ENCODE results near the gene PIGR. TPM values are rescaled to one million over a fixed set of nuclear protein-coding genes. Genes with fewer than 3 reads are reported as not detected.
A peak's percentile ranks its signal among the peaks of the same experiment; 100 is the strongest.

The PIGR gene
- total and polyA plus RNA-seq, 2 of the 4 experiments (the other 2 are of a cell fraction), result not detected

GRCh38 chr1:206900149-206900548, 46.1 kb downstream of the PIGR start:
- ChIA-PET CTCF (interaction anchor here (0.7 to 0.9 kb wide), 2 partner anchors 13 to 91 kb away, joined by 3 read pairs; no protein-coding TSS in a partner anchor), POLR2A (ENCODE audit: unreplicated experiment) (no interaction called here)

More at GRCh38 chr1:206900149-206900548, 46.1 kb downstream of the PIGR start:
- H2BK5ac ChIP-seq (ENCODE audit: low read depth, low read length, poor library complexity, severe bottlenecking), result no peak overlapping the region
- no peaks in the 10 kb centered on the region for H3K27me3 ChIP-seq (ENCODE audit: control insufficient read depth, insufficient read depth, low read length)
- peak overlapping the region; percentile 57; the same call in 2 of the 3 replicates for H2BK15ac ChIP-seq (ENCODE audit: low read depth, low read length)
- peaks cover 0 to 29% of the 10 kb centered on the region in 2 experiments; a peak in 2 of 4 replicates for H3K79me1 ChIP-seq (ENCODE audit: low read depth in 1 of 2, low read length in 2 of 2)
- peak overlapping the region; percentile 80 for H3K4ac ChIP-seq (ENCODE audit: low read depth, low read length)
- no peaks in the 10 kb centered on the region for H3K9me3 ChIP-seq (ENCODE audit: control insufficient read depth, insufficient read depth, low read length)
- no peaks in the 10 kb centered on the region for H3K36me3 ChIP-seq (ENCODE audit: control insufficient read depth, insufficient read depth, low read length)
- ATAC-seq (ENCODE audit: low read depth), result no peak
- H3K9me1 ChIP-seq (ENCODE audit: insufficient read depth, low read length), result peaks cover 33% of the 10 kb centered on the region
- H3K4me2 ChIP-seq (ENCODE audit: low read depth, low read length), result no peak overlapping the region
- H4K5ac ChIP-seq (ENCODE audit: low read depth, low read length), result no peak overlapping the region
- TF ChIP-seq CTCF (conservative IDR thresholded peaks at IDR 0.05; ENCODE audit: low read depth, low read length) (no peak), POLR2A (IDR thresholded peaks at IDR 0.05; ENCODE audit: low read depth, low read length) (no peak), RAD21 (IDR thresholded peaks at IDR 0.05; ENCODE audit: low read length) (no peak), USF2 (IDR thresholded peaks at IDR 0.05; ENCODE audit: low read depth, low read length) (no peak), ELK1 (IDR thresholded peaks at IDR 0.05; ENCODE audit: borderline replicate concordance, low read depth, low read length) (no peak), FOS (IDR thresholded peaks at IDR 0.05; ENCODE audit: low read depth, low read length) (no peak), RCOR1 (IDR thresholded peaks at IDR 0.05; ENCODE audit: insufficient replicate concordance, low read length) (no peak), MXI1 (IDR thresholded peaks at IDR 0.05; ENCODE audit: borderline replicate concordance, low read depth, low read length) (no peak), CEBPB (IDR thresholded peaks at IDR 0.05; ENCODE audit: low read depth, low read length) (no peak), BHLHE40 (IDR thresholded peaks at IDR 0.05; ENCODE audit: low read depth, low read length) (no peak), MAZ (IDR thresholded peaks at IDR 0.05; ENCODE audit: borderline replicate concordance, low read depth, low read length) (no peak), CHD1 (IDR thresholded peaks at IDR 0.05; ENCODE audit: low read depth, low read length) (no peak), SMC3 (IDR thresholded peaks at IDR 0.05; ENCODE audit: low read depth, low read length) (no peak), NFE2L2 (IDR thresholded peaks at IDR 0.05; ENCODE audit: low read depth, low read length) (no peak), MAFK (IDR thresholded peaks at IDR 0.05; ENCODE audit: low read depth, low read length) (no peak)
- DNase-seq, result no peak
- H3K9ac ChIP-seq (ENCODE audit: low read depth, low read length), result no peak overlapping the region
- H3K4me3 ChIP-seq (ENCODE audit: insufficient read depth, low read depth, low read length), result no peak overlapping the region
- no peak overlapping the region for H3K56ac ChIP-seq (ENCODE audit: extremely low read depth, insufficient read depth, low read length)
- peak overlapping the region; percentile 98; the same call in 1 of the 2 replicates for H2BK120ac ChIP-seq (ENCODE audit: low read depth, low read length)
- H2AFZ ChIP-seq (replicated peaks; ENCODE audit: low read length, poor library complexity), result no peak overlapping the region
- H4K8ac ChIP-seq (ENCODE audit: low read depth in 2 of 2, low read length in 2 of 2), result 0 out of 4 replicates have a peak overlapping the region, but pooled peaks of 1 of the 2 experiments have one; percentile 0
- no peak overlapping the region for H3K18ac ChIP-seq (ENCODE audit: low read depth, low read length)
- no peak overlapping the region for H3K23ac ChIP-seq (ENCODE audit: low read depth, low read length)
- peak overlapping the region; percentile 33; the same call in 1 of the 2 replicates for H3K14ac ChIP-seq (replicated peaks; ENCODE audit: low read depth, low read length)
- BruUV-seq (replicated peaks), result no TSS peak
- in situ Hi-C loops (cut with MboI; ENCODE audit: low sequenced_read_pairs) (no loop called here), intact Hi-C loops (cut with micrococcal nuclease) (no loop called here), dilution Hi-C loops (cut with HindIII; ENCODE audit: low sequenced_read_pairs, unreplicated experiment) (no loop called here)
- peak overlapping the region; percentile 94; the same call in 1 of the 2 replicates for H4K91ac ChIP-seq (ENCODE audit: insufficient read depth, low read depth, low read length)
- H2BK20ac ChIP-seq (ENCODE audit: low read depth, low read length), result peak overlapping the region; percentile 79; the same call in 1 of the 2 replicates
- no peaks in the 10 kb centered on the region for H4K20me1 ChIP-seq (ENCODE audit: insufficient read depth, low read length)
- peak overlapping the region; percentile 79 for H2AK5ac ChIP-seq (ENCODE audit: low read depth, low read length)
- H2AK9ac ChIP-seq (replicated peaks; ENCODE audit: low read depth, low read length, poor library complexity), result no peak overlapping the region
- no CpG with 5 or more reads among the region's 7 CpGs for WGBS, 2 experiments (ENCODE audit: extremely low coverage in 2 of 2, insufficient read length in 1 of 2)
- H3K27ac ChIP-seq (ENCODE audit: insufficient read depth, low read length), result no peak overlapping the region
- H3K4me1 ChIP-seq (ENCODE audit: control insufficient read depth, insufficient read depth, low read length), result peaks cover 30% of the 10 kb centered on the region

Measured in IMR-90 (cell line).